GM06990 (cell line): ENCODE data around the gene CCDC149.

Experiments
- DNase-seq: peaks from one replicate; pipeline ENCODE4 v3.0.0-alpha.2; 2011; ENCODE audit not compliant: insufficient read length; ENCODE audit errors: extremely low read depth
- H3K27me3 ChIP-seq: replicated peaks from 2 replicates; pipeline ENCODE4 v1.6.0; 2011; ENCODE audit warnings: low read length; ENCODE audit not compliant: control insufficient read depth, insufficient read depth
- H3K36me3 ChIP-seq: 2 replicates; pipeline ENCODE4 v1.5.1; 2011; ENCODE audit warnings: low read length; ENCODE audit not compliant: control insufficient read depth, insufficient read depth
- H3K4me3 ChIP-seq: replicated peaks from 2 replicates; pipeline ENCODE4 v1.5.1; 2011; ENCODE audit warnings: low read depth, mild to moderate bottlenecking, control low read depth, low read length
- CTCF ChIP-seq: IDR thresholded peaks from 2 replicates; pipeline ENCODE4 v1.5.1; 2011; ENCODE audit warnings: low read length, control low read depth, mild to moderate bottlenecking, inconsistent platforms; ENCODE audit not compliant: insufficient read depth, poor library complexity, severe bottlenecking

The CCDC149 gene

GRCh38 chr4:24831637-24832036 lies 81.2 kb downstream of the CCDC149 start:
- no peak for DNase-seq

GRCh38 chr4:24824720-24825119 lies 88.1 kb downstream of the CCDC149 start:
- Histone ChIP-seq H3K27me3 (peaks cover 1% of the 10 kb centered on the region; the same call in 1 of the 2 replicates), H3K4me3 (no peak overlapping the region), H3K36me3 (no peaks in the 10 kb centered on the region)
- no peak for DNase-seq
- TF ChIP-seq CTCF = no peak

More at GRCh38 chr4:24831637-24832036, 81.2 kb downstream of the CCDC149 start:
- no peaks in the 10 kb centered on the region for H3K27me3 ChIP-seq
- H3K4me3 ChIP-seq = no peak overlapping the region
- no peaks in the 10 kb centered on the region for H3K36me3 ChIP-seq
- TF ChIP-seq CTCF = no peak

- H3K4me3 ChIP-seq = no peak overlapping the region
- H3K36me3 ChIP-seq = no peaks in the 10 kb centered on the region
- H3K27me3 ChIP-seq = peaks cover 1% of the 10 kb centered on the region; the same call in 1 of the 2 replicates
- DNase-seq = no peak
- TF ChIP-seq CTCF = no peak
Observed at GRCh38 chr4:24820541-24820940, 92.3 kb downstream of the CCDC149 start.

- Histone ChIP-seq H3K36me3 (no peaks in the 10 kb centered on the region), H3K27me3 (no peaks in the 10 kb centered on the region), H3K4me3 (no peak overlapping the region)
- DNase-seq = no peak
- no peak for TF ChIP-seq CTCF
Observed at GRCh38 chr4:24816797-24817196, 96.0 kb downstream of the CCDC149 start.

GRCh38 chr4:24813732-24814131 lies 99.1 kb downstream of the CCDC149 start:
- no peak for TF ChIP-seq CTCF
- H3K27me3 ChIP-seq = no peaks in the 10 kb centered on the region
- no peak for DNase-seq

More at GRCh38 chr4:24813732-24814131, 99.1 kb downstream of the CCDC149 start:
- H3K4me3 ChIP-seq = no peak overlapping the region
- no peaks in the 10 kb centered on the region for H3K36me3 ChIP-seq
